GM23248 (cell line): ENCODE measurements around the gene C2CD5.

Experiments
- EZH2 ChIP-seq: fragments of 200-600 bp; sonication (generic); IDR thresholded peaks from 2 replicates; pipeline ENCODE4 v1.6.1; 2018; ENCODE audit warnings: antibody characterized with exemption, mild to moderate bottlenecking; ENCODE audit not compliant: insufficient read depth, poor library complexity, severe bottlenecking
- EZH2phosphoT487 ChIP-seq: fragments of 200-600 bp; sonication (generic); IDR thresholded peaks from 2 replicates; pipeline ENCODE4 v1.6.1; 2018; ENCODE audit warnings: antibody characterized with exemption, moderate library complexity, mild to moderate bottlenecking, low read depth; ENCODE audit not compliant: insufficient read depth

GRCh38 chr12:22518060-22518719 is 26.2 kb downstream of the C2CD5 start:
- no peak for TF ChIP-seq EZH2
- TF ChIP-seq EZH2phosphoT487 = no peak
